Mammary epithelial cell (primary cell): ENCODE measurements around the gene PCDHGB5.

ENCODE experiments used
- EZH2 ChIP-seq: IDR thresholded peaks from 2 replicates; pipeline ENCODE4 v1.6.1; 2012; ENCODE audit warnings: low read length, inconsistent platforms, borderline replicate concordance
- TF ChIP-seq, protein P1 (sequence below), 2 donors: IDR thresholded peaks in 1 of 2; conservative IDR thresholded peaks in 1 of 2; 2 replicates each; pipeline ENCODE4 v1.5.1; 2011 to 2012; ENCODE audit warnings: inconsistent platforms in 2 of 2, low read length in 2 of 2, mild to moderate bottlenecking in 2 of 2, control low read depth in 1 of 2, low read depth in 1 of 2; ENCODE audit not compliant: insufficient read depth in 1 of 2; ENCODE audit errors: extremely low read depth in 1 of 2

DNA sequence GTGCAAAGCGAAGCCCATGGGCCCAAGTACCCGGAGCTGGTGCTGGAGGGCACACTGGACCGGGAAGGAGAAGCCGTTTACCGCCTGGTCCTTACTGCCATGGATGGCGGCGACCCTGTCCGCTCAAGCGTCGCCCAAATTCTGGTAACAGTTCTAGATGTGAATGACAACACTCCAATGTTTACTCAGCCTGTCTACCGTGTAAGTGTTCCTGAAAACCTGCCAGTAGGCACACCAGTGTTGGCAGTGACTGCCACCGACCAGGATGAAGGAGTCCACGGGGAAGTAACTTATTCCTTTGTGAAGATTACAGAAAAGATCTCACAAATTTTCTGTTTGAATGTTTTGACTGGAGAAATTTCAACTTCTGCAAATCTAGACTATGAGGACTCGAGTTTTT is 23.1 kb upstream of the PCDHGB5 start:
- TF ChIP-seq, protein P1, sequence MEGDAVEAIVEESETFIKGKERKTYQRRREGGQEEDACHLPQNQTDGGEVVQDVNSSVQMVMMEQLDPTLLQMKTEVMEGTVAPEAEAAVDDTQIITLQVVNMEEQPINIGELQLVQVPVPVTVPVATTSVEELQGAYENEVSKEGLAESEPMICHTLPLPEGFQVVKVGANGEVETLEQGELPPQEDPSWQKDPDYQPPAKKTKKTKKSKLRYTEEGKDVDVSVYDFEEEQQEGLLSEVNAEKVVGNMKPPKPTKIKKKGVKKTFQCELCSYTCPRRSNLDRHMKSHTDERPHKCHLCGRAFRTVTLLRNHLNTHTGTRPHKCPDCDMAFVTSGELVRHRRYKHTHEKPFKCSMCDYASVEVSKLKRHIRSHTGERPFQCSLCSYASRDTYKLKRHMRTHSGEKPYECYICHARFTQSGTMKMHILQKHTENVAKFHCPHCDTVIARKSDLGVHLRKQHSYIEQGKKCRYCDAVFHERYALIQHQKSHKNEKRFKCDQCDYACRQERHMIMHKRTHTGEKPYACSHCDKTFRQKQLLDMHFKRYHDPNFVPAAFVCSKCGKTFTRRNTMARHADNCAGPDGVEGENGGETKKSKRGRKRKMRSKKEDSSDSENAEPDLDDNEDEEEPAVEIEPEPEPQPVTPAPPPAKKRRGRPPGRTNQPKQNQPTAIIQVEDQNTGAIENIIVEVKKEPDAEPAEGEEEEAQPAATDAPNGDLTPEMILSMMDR (conservative IDR thresholded peaks at IDR 0.05 in 1 of 2, IDR thresholded peaks at IDR 0.05 in 1 of 2; ENCODE audit: extremely low read depth in 1 of 2, insufficient read depth in 1 of 2, low read depth in 1 of 2, low read length in 2 of 2), result no peak
- no peak for TF ChIP-seq EZH2
